Neural cell (in vitro differentiated cells): ENCODE results near the gene TMEM187.

Source experiments
- CTCF ChIP-seq: fragments of 450-650 bp; IDR thresholded peaks from 2 replicates; pipeline ENCODE4 v1.5.1; 2014; ENCODE audit warnings: antibody characterized with exemption, mild to moderate bottlenecking, moderate library complexity; ENCODE audit not compliant: poor library complexity, severe bottlenecking
- EP300 ChIP-seq: fragments of 450-650 bp; conservative IDR thresholded peaks from 2 replicates; pipeline ENCODE4 v1.6.1; 2014; ENCODE audit warnings: antibody characterized with exemption, mild to moderate bottlenecking, moderate library complexity; ENCODE audit not compliant: poor library complexity, severe bottlenecking
- EZH2 ChIP-seq: fragments of 200-600, 300-800 bp; shearing (Covaris generic), sonication (generic); IDR thresholded peaks from 2 replicates; pipeline ENCODE4 v1.6.1; 2014; ENCODE audit warnings: antibody characterized with exemption, low read length, borderline replicate concordance, mild to moderate bottlenecking; ENCODE audit not compliant: insufficient read depth, poor library complexity, severe bottlenecking
- MXI1 ChIP-seq: fragments of 450-650 bp; conservative IDR thresholded peaks from 2 replicates; pipeline ENCODE4 v1.6.1; 2014; ENCODE audit warnings: antibody characterized with exemption, mild to moderate bottlenecking; ENCODE audit not compliant: poor library complexity, severe bottlenecking
- POLR2AphosphoS5 ChIP-seq: IDR thresholded peaks from 2 replicates; pipeline ENCODE4 v1.6.1; 2012
- RAD21 ChIP-seq: fragments of 450-650 bp; conservative IDR thresholded peaks from 2 replicates; pipeline ENCODE4 v1.6.1; 2014; ENCODE audit warnings: antibody characterized with exemption, mild to moderate bottlenecking, moderate library complexity
- SMC3 ChIP-seq: fragments of 450-650 bp; conservative IDR thresholded peaks from 2 replicates; pipeline ENCODE4 v1.6.1; 2014; ENCODE audit warnings: antibody characterized with exemption, mild to moderate bottlenecking, moderate library complexity; ENCODE audit not compliant: poor library complexity
- TAF1 ChIP-seq: IDR thresholded peaks from 2 replicates; pipeline ENCODE4 v1.6.1; 2012; ENCODE audit warnings: low read depth

- no peak for TF ChIP-seq CTCF
- TF ChIP-seq EZH2: no peak
- no peak for TF ChIP-seq EP300
- TF ChIP-seq POLR2AphosphoS5: no peak
- no peak for TF ChIP-seq RAD21
- TF ChIP-seq MXI1: no peak
- no peak for TF ChIP-seq TAF1
- no peak for TF ChIP-seq SMC3
These were observed 8.7 kb downstream of the TMEM187 start for GRCh38 chrX:153981231-153981630.
